Fibroblast of lung (primary cell): ENCODE measurements around the gene RNASE7. TPM values are rescaled to one million over a fixed set of nuclear protein-coding genes. Genes with fewer than 3 reads are reported as not detected.

Experiments used
- DNase-seq, 2 donors: peaks; one replicate each; pipeline versions ENCODE4 v3.0.0 to v3.0.0-alpha.2; 2010; ENCODE audit warnings: low read depth in 2 of 2
- H2AFZ ChIP-seq: 2 replicates; pipeline ENCODE4 v1.5.1; 2012; ENCODE audit warnings: low read length, control low read depth, inconsistent platforms
- H3K27ac ChIP-seq: 2 replicates; pipeline ENCODE4 v1.5.1; 2011; ENCODE audit warnings: low read length, control low read depth; ENCODE audit not compliant: insufficient read depth
- H3K27me3 ChIP-seq: 2 replicates; pipeline ENCODE4 v1.5.1; 2011; ENCODE audit warnings: mild to moderate bottlenecking, low read length; ENCODE audit not compliant: control insufficient read depth, insufficient read depth
- H3K36me3 ChIP-seq: 2 replicates; pipeline ENCODE4 v1.5.1; 2011; ENCODE audit warnings: low read length; ENCODE audit not compliant: control insufficient read depth, insufficient read depth
- H3K4me1 ChIP-seq: 2 replicates; pipeline ENCODE4 v1.5.1; 2011; ENCODE audit warnings: low read length; ENCODE audit not compliant: control insufficient read depth, insufficient read depth; ENCODE audit errors: extremely low read depth
- H3K4me2 ChIP-seq: 2 replicates; pipeline ENCODE4 v1.5.1; 2011; ENCODE audit warnings: low read length, control low read depth; ENCODE audit not compliant: insufficient read depth; ENCODE audit errors: extremely low read depth
- H3K4me3 ChIP-seq, 4 experiments: fragments of 200-600 bp in 1 of 4; sonication (generic) in 1 of 4; replicated peaks in 1 of 4; 2 replicates each; pipeline ENCODE4 v1.5.1; 2011 to 2016; ENCODE audit warnings: low read length in 4 of 4, low read depth in 3 of 4, mild to moderate bottlenecking in 3 of 4, control low read depth in 2 of 4, inconsistent platforms in 1 of 4, mixed read lengths in 1 of 4; ENCODE audit not compliant: insufficient read depth in 1 of 4; ENCODE audit errors: control extremely low read depth in 1 of 4
- H3K79me2 ChIP-seq: 2 replicates; pipeline ENCODE4 v1.5.1; 2012; ENCODE audit warnings: mild to moderate bottlenecking, low read length, inconsistent platforms; ENCODE audit not compliant: control insufficient read depth, insufficient read depth
- H3K9ac ChIP-seq: 2 replicates; pipeline ENCODE4 v1.5.1; 2011; ENCODE audit warnings: mild to moderate bottlenecking, low read length, control low read depth; ENCODE audit not compliant: insufficient read depth
- H3K9me3 ChIP-seq: 2 replicates; pipeline ENCODE4 v1.5.1; 2012; ENCODE audit warnings: low read depth, low read length; ENCODE audit not compliant: control insufficient read depth, insufficient read depth
- H4K20me1 ChIP-seq: 2 replicates; pipeline ENCODE4 v1.5.1; 2011; ENCODE audit warnings: low read length; ENCODE audit not compliant: control insufficient read depth, insufficient read depth; ENCODE audit errors: extremely low read depth
- EZH2 ChIP-seq: IDR thresholded peaks from 2 replicates; pipeline ENCODE4 v1.5.1; 2012; ENCODE audit warnings: low read length, control low read depth, mild to moderate bottlenecking; ENCODE audit errors: missing control alignments
- polyA plus RNA-seq, 2 donors: library from polyadenylated mRNA; depleted of rRNA in 1 of 2; stranded (reverse) in 1 of 2; unstranded in 1 of 2; fragments of >200 nt; gene quantifications; 2 replicates each; pipeline ENCODE4 v1.2.1, GENCODE V29; 2011 to 2012; ENCODE audit warnings: missing spikeins in 1 of 2
- total RNA-seq: library from RNA; depleted of rRNA; stranded (reverse); fragments of >200 nt; gene quantifications from 2 replicates; pipeline ENCODE4 v1.2.1, GENCODE V29; 2014
- TF ChIP-seq, protein P1 (sequence below), 2 donors: IDR thresholded peaks in 1 of 2; conservative IDR thresholded peaks in 1 of 2; 1 replicate in 1 of 2; 2 replicates in 1 of 2; pipeline ENCODE4 v1.5.1; 2011 to 2012; ENCODE audit warnings: low read length in 2 of 2, control low read depth in 1 of 2, inconsistent platforms in 1 of 2, low read depth in 1 of 2, mild to moderate bottlenecking in 1 of 2

The RNASE7 gene
- total and polyA plus RNA-seq, 2 donors (not counting 1 experiment from before 2014, with no cell fraction given): not detected

- Histone ChIP-seq H3K9me3 (no peaks in the 10 kb centered on the region), H4K20me1 (no peaks in the 10 kb centered on the region), H3K4me3 (no peak overlapping the region), H3K36me3 (peaks cover 25% of the 10 kb centered on the region), H2AFZ (no peak overlapping the region), H3K27ac (no peak overlapping the region), H3K27me3 (no peaks in the 10 kb centered on the region), H3K79me2 (no peaks in the 10 kb centered on the region), H3K4me2 (no peak overlapping the region), H3K9ac (no peak overlapping the region), H3K4me1 (no peaks in the 10 kb centered on the region)
- no peak for DNase-seq
- no peak for TF ChIP-seq EZH2
- TF ChIP-seq, protein P1, sequence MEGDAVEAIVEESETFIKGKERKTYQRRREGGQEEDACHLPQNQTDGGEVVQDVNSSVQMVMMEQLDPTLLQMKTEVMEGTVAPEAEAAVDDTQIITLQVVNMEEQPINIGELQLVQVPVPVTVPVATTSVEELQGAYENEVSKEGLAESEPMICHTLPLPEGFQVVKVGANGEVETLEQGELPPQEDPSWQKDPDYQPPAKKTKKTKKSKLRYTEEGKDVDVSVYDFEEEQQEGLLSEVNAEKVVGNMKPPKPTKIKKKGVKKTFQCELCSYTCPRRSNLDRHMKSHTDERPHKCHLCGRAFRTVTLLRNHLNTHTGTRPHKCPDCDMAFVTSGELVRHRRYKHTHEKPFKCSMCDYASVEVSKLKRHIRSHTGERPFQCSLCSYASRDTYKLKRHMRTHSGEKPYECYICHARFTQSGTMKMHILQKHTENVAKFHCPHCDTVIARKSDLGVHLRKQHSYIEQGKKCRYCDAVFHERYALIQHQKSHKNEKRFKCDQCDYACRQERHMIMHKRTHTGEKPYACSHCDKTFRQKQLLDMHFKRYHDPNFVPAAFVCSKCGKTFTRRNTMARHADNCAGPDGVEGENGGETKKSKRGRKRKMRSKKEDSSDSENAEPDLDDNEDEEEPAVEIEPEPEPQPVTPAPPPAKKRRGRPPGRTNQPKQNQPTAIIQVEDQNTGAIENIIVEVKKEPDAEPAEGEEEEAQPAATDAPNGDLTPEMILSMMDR (conservative IDR thresholded peaks at IDR 0.05 in 1 of 2, IDR thresholded peaks at IDR 0.05 in 1 of 2; ENCODE audit: low read depth in 1 of 2, low read length in 2 of 2): no peak
Measured at GRCh38 chr14:21081521-21082142, 39.5 kb downstream of the RNASE7 start.

DNA sequence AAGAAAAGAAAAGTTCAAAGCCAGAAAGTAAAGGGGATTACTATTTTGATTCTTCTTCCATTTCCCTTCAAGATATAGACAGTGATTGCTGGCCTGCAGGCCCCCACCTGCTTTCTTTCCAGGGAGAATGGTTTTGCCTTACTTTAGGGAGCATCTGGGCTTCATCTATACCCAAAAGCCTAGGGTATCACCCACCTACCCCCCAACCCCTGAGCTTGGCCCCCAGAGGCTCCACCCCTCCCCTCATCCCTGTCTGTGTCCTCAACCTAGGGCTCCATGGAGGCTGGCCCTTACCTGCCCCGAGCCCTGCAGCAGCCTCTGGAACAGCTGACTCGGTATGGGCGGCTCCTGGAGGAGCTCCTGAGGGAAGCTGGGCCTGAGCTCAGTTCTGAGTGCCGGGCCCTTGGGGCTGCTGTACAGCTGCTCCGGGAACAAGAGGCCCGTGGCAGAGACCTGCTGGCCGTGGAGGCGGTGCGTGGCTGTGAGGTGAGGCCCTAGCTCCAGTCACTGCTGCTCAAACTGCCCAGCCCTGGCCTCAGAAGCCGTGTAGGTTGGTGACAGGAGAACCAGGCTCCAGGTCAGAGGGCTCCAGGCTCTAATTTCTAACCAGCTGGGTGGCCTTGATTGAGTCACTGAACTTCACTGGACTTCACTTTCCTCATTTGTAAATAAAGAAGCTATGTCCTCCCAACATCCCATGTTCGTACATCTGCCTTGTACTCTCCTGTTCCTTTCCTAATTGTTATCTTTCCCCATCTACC is 41.6 kb downstream of the RNASE7 start:
- Histone ChIP-seq H3K4me1 (peaks cover 9% of the 10 kb centered on the region), H3K4me2 (no peak overlapping the region), H3K27me3 (no peaks in the 10 kb centered on the region), H3K9ac (no peak overlapping the region), H4K20me1 (no peaks in the 10 kb centered on the region), H3K27ac (no peak overlapping the region), H3K4me3 (no peak overlapping the region), H2AFZ (no peak overlapping the region), H3K79me2 (no peaks in the 10 kb centered on the region), H3K36me3 (peaks cover 19% of the 10 kb centered on the region), H3K9me3 (no peaks in the 10 kb centered on the region)
- no peak for DNase-seq
- TF ChIP-seq EZH2: no peak
- TF ChIP-seq, protein P1 (conservative IDR thresholded peaks at IDR 0.05 in 1 of 2, IDR thresholded peaks at IDR 0.05 in 1 of 2; ENCODE audit: low read depth in 1 of 2, low read length in 2 of 2): no peak

DNA sequence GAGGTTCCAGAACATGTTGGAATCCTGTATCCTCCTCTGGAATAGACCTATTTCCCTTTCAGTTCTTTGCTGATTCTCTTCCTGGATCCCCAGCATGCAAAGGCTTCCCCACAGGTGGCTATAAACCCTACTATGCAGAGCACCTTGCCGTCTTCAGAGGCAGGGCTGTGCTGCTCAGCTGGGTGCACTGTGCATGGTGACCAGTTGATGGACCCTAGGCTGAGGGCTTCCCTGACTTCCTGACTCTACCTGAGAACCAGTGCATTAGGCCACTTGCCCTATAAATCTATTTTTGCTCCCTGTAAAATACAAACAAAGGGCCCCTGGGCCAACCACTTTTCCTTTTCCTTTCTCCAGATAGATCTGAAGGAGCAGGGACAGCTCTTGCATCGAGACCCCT is 42.2 kb downstream of the RNASE7 start:
- H4K20me1 ChIP-seq: no peaks in the 10 kb centered on the region
- no peak overlapping the region for H2AFZ ChIP-seq
- peaks cover 11% of the 10 kb centered on the region for H3K4me1 ChIP-seq
- no peak for DNase-seq
- H3K9ac ChIP-seq: no peak overlapping the region
- H3K36me3 ChIP-seq: peaks cover 21% of the 10 kb centered on the region
- no peak overlapping the region for H3K4me2 ChIP-seq
- no peaks in the 10 kb centered on the region for H3K79me2 ChIP-seq
- TF ChIP-seq, protein P1 (conservative IDR thresholded peaks at IDR 0.05 in 1 of 2, IDR thresholded peaks at IDR 0.05 in 1 of 2; ENCODE audit: low read depth in 1 of 2, low read length in 2 of 2): no peak
- no peak for TF ChIP-seq EZH2
- no peaks in the 10 kb centered on the region for H3K9me3 ChIP-seq
- H3K27me3 ChIP-seq: no peaks in the 10 kb centered on the region
- no peak overlapping the region for H3K27ac ChIP-seq
- no peak overlapping the region for H3K4me3 ChIP-seq
